Activated naive CD4-positive, alpha-beta T cell (primary cell): ENCODE results near the gene CCM2.
A peak's percentile ranks its signal among the peaks of the same experiment; 100 is the strongest.

ENCODE experiments used
- DNase-seq, 4 experiments: peaks; one replicate each; lab custom pipeline; 2025; lab: John Stamatoyannopoulos, UW

Gene CCM2

GRCh38 chr7:44969049-44969700 is 30.8 kb upstream of the CCM2 start:
- DNase-seq, result no peak

GRCh38 chr7:44969701-44970522 is 30.1 kb upstream of the CCM2 start:
- no peak for DNase-seq

- DNase-seq, result no peak
Observed at GRCh38 chr7:44970523-44971051, 29.4 kb upstream of the CCM2 start.

GRCh38 chr7:44971188-44971901 is 28.7 kb upstream of the CCM2 start:
- DNase-seq, result no peak

- DNase-seq, result no peak
Observed at GRCh38 chr7:44971902-44972441, 28.0 kb upstream of the CCM2 start.

- no peak for DNase-seq
Observed at GRCh38 chr7:44972562-44972961, 27.4 kb upstream of the CCM2 start.

GRCh38 chr7:44973610-44974401 is 26.2 kb upstream of the CCM2 start:
- DNase-seq, result peak in 2 of 4 experiments; percentile 37 to 59

- no peak for DNase-seq
Observed at GRCh38 chr7:44974549-44974948, 25.5 kb upstream of the CCM2 start.

- DNase-seq, result no peak
Observed at GRCh38 chr7:44975331-44976039, 24.5 kb upstream of the CCM2 start.

- DNase-seq, result no peak
Observed at GRCh38 chr7:44976040-44976745, 23.8 kb upstream of the CCM2 start.

GRCh38 chr7:44976746-44977196 is 23.2 kb upstream of the CCM2 start:
- DNase-seq, result no peak

GRCh38 chr7:44977304-44977958 is 22.6 kb upstream of the CCM2 start:
- DNase-seq, result peak in 2 of 4 experiments; percentile 50 to 60

GRCh38 chr7:44977959-44978335 is 22.1 kb upstream of the CCM2 start:
- DNase-seq, result no peak

- DNase-seq, result peak; percentile 26 to 74 (median 48)
Observed at GRCh38 chr7:44978511-44979366, 21.3 kb upstream of the CCM2 start, which contains the start of gene MYO1G. TSS of gene MYO1G (minus strand) at chr7:44979015. CDS start at chr7:44978961, 54 bp downstream.

- DNase-seq, result no peak
Observed at GRCh38 chr7:44979481-44980392, 20.3 kb upstream of the CCM2 start.

- DNase-seq, result no peak
Observed at GRCh38 chr7:44980393-44981034, 19.5 kb upstream of the CCM2 start.
